OCI-LY3 (cell line): ENCODE data around the gene ZCCHC2.

Experiments
- CTCF ChIP-seq: fragments of 200-600, 300-600 bp; sonication (generic); IDR thresholded peaks from 2 replicates; pipeline ENCODE4 v1.5.1; 2014; ENCODE audit warnings: antibody characterized with exemption, low read length, low read depth
- EZH2phosphoT487 ChIP-seq: fragments of 200-600 bp; shearing (Covaris generic); IDR thresholded peaks from 2 replicates; pipeline ENCODE4 v1.6.1; 2018; ENCODE audit warnings: antibody characterized with exemption, mixed run types, low read depth

- TF ChIP-seq CTCF (no peak), EZH2phosphoT487 (no peak)
Measured at GRCh38 chr18:62484941-62485340, 37.9 kb upstream of the ZCCHC2 start.
